Measurements from ENCODE around the gene RINT1. TPM values are rescaled to one million over a fixed set of nuclear protein-coding genes. Genes with fewer than 3 reads are reported as not detected.
"Not testable (repeated sequence)": the region's sequence is repeated elsewhere in the genome, so short reads cannot be mapped to it uniquely, and the experiment has no call there.

The RINT1 gene
- total RNA-seq, 2 donors from 2014 or later = 11.8 to 13.8 TPM

- intact Hi-C loops (cut with DNase I) = no loop called here
- ATAC-seq (peak; percentile 85 to 86), DNase-seq (peak; percentile 44)
Observed at GRCh38 chr7:105589356-105590077, 57.5 kb downstream of the RINT1 start.

- intact Hi-C loops (cut with DNase I) = no loop called here
- DNase-seq = no peak
- no peak for ATAC-seq
Observed at GRCh38 chr7:105590793-105591192, 58.8 kb downstream of the RINT1 start.

- DNase-seq = no peak
- intact Hi-C loops (cut with DNase I) = no loop called here
- no peak for ATAC-seq
Observed at GRCh38 chr7:105591522-105591921, 59.5 kb downstream of the RINT1 start.

GRCh38 chr7:105594034-105594433 lies 62.0 kb downstream of the RINT1 start:
- DNase-seq (no peak), ATAC-seq (peak in 1 of 2 donors; percentile 45)
- intact Hi-C loops (cut with DNase I) = no loop called here

- DNase-seq = no peak
- intact Hi-C loops (cut with DNase I) = no loop called here
- no peak for ATAC-seq
Observed at GRCh38 chr7:105596866-105597265, 64.9 kb downstream of the RINT1 start.

- ATAC-seq; DNase-seq; intact Hi-C loops (cut with DNase I): not testable (repeated sequence)
Observed at GRCh38 chr7:105599080-105599479, 67.1 kb downstream of the RINT1 start.

- ATAC-seq = no peak
- intact Hi-C loops (cut with DNase I) = no loop called here
Observed at GRCh38 chr7:105599551-105599950, 67.5 kb downstream of the RINT1 start.

GRCh38 chr7:105600720-105601550 lies 68.9 kb downstream of the RINT1 start:
- ATAC-seq (no peak), DNase-seq (no peak)
- intact Hi-C loops (cut with DNase I) = no loop called here

More at GRCh38 chr7:105599551-105599950, 67.5 kb downstream of the RINT1 start:
- no peak for DNase-seq

- ATAC-seq (no peak), DNase-seq (no peak)
- intact Hi-C loops (cut with DNase I) = no loop called here
Observed at GRCh38 chr7:105602325-105603305, 70.6 kb downstream of the RINT1 start.

- ATAC-seq (no peak), DNase-seq (no peak)
- intact Hi-C loops (cut with DNase I) = no loop called here
Observed at GRCh38 chr7:105610165-105610930, 78.3 kb downstream of the RINT1 start.

GRCh38 chr7:105611856-105612775 lies 80.1 kb downstream of the RINT1 start:
- DNase-seq = no peak
- ATAC-seq = no peak
- intact Hi-C loops (cut with DNase I) = no loop called here

- ATAC-seq (no peak), DNase-seq (no peak)
- intact Hi-C loops (cut with DNase I) = no loop called here
Observed at GRCh38 chr7:105612806-105613205, 80.8 kb downstream of the RINT1 start.

- intact Hi-C loops (cut with DNase I) = no loop called here
- DNase-seq (no peak), ATAC-seq (no peak)
Observed at GRCh38 chr7:105613611-105614330, 81.8 kb downstream of the RINT1 start.

- intact Hi-C loops (cut with DNase I) = no loop called here
- DNase-seq = no peak
- ATAC-seq = no peak
Observed at GRCh38 chr7:105614341-105614840, 82.4 kb downstream of the RINT1 start.
